NCI-H1436 treated with DMSO at 0.1 percent for 48 hours (cell line): ENCODE results near the gene SPEN.
"Not testable (repeated sequence)": the region's sequence is repeated elsewhere in the genome, so short reads cannot be mapped to it uniquely, and the experiment has no call there.

Experiments used
- DNase-seq: peaks from one replicate; lab custom pipeline; 2025; lab: John Stamatoyannopoulos, UW

The SPEN gene

DNA sequence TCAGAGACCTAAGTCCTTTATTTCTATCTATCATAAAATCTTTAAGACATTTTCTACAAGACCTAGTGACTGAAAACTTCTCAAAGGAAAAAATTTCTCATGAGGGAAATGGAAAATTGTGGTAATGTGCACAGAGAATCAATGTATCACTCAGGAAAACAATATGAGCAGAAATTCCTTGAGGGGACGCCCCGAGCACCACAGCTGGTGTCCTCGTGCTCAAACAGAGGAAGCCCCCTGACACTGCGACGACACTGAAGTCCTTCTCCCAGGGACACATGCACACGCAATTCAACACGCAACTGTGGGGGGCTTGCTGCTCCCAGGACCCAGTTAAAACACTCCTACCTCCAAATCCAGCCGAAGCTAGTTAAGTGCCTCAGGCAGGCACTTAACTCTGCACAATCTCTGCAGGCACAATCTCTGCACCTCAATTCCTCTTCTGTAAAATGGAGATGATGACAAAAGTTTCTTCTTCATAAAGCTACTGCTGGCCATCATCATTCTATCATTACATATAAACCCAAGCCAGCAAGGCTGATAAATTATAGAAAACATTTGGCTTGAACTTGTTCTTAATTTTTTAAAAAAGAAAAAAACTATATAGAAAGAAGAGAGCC, 112.4 kb downstream of the SPEN start:
- no peak for DNase-seq

DNA sequence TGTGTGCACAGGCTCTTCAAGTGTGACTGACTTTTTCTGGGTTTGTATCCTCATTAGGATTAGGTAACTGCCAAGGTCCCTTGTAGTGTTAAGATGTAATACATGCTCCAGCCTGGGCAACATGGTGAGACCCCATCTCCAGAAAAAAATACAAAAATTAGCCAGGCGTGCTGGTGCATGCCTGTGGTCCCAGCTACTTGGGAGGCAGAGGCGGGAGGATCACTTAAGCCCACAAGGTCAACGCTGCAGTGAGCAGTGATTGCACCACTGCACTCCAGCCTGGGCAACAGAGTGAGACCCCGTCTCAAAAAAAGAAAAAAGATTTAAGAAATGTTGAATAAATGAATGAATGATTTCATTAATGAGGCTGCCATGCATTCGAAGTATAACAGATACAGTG, 113.3 kb downstream of the SPEN start:
- DNase-seq = no peak

DNA sequence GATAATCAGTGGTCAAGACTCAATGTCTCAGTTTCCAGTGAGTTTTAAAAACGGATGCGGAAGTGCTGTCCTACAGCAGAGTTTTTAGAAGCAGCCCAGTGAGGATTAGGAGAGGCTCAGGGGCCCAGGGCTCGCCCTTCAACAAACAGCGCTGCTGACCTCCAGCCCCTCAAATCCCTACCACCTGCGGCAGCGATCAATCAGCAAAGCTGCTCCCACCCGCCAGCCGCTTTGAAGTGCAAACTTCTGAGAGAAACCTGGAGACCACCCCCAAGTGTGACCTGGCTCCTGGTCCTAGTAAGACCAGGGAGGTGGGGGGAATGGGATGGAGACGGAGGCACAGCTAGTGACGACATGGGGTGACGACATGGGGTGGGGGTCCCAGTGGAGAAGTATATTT, 114.0 kb downstream of the SPEN start:
- DNase-seq = no peak

- DNase-seq = no peak
These were observed 114.7 kb downstream of the SPEN start for GRCh38 chr1:15962176-15962575.

GRCh38 chr1:15962671-15963362, 115.3 kb downstream of the SPEN start:
- no peak for DNase-seq

DNA sequence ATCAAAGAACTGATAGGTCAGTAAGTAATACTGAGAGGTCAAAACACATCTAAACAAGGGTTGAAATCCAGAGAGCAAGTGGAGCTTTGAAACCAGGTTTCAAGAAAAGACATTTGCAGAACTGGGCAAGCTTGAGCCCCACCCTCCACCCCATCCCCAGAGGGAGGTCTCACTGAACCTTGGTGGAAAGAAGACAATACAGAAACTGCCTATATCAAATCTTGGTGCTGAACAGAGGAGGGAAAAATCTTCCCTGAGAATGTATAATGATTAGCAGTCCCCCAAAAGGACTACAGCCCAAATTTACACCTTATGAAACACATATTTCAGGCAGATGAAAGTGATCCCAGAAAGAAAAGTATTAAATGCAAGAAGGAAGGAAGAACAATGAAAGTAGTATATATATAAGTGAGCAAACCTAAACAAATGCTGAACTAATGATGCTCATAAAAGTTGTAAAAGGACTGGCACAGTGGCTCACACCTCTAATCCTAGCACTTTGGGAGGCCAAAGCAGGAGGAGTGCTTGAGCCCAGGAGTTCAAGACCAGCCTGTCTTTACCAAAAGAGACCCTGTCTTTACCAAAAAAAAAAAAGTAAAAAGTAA, 116.0 kb downstream of the SPEN start:
- DNase-seq = no peak

- no peak for DNase-seq
These were observed 116.6 kb downstream of the SPEN start for GRCh38 chr1:15963968-15964648.

DNA sequence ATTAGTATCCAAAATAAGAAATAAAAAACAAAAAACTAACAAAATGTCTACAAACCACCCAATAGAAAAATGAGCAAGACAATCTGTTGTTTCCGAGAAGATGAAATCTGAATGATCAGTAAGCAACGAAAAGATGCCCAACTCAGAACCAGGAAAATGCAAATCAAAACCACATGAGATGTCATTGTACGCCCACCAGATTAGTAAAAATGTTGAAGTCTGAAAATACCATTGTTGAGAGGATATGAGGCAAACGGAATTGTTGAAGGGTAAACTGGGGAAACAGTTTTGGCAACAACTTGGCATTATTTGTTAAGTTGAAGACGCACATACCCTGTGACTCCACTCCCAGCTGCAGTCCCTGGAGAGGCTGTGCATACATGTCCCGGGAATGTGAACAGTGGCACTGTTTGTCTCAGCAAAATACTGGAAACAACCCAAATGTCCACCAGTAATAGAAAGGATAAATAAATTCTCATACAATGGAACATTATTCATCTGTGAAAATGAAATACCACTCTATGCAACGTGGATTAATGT, 117.8 kb downstream of the SPEN start:
- no peak for DNase-seq

GRCh38 chr1:15966081-15966955, 118.8 kb downstream of the SPEN start:
- no peak for DNase-seq

DNA sequence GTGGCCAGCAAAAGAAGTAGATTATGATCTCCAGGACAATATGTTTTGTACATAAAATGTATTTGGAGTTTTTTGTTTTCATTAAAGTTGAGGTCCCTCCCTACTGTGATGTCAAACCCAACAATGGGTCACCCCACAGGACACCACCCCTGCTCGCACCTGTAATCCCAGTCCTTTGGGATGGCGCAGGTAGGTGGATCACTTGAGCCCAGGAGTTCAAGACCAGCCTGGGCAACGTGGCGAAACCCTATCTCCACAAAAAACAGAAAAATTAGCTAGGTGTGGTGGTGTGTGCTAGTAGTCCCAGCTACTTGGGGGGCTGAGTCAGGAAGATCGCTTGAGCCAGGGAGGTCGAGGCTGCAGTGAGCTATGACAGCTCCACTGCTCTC, 119.4 kb downstream of the SPEN start:
- DNase-seq = no peak

DNA sequence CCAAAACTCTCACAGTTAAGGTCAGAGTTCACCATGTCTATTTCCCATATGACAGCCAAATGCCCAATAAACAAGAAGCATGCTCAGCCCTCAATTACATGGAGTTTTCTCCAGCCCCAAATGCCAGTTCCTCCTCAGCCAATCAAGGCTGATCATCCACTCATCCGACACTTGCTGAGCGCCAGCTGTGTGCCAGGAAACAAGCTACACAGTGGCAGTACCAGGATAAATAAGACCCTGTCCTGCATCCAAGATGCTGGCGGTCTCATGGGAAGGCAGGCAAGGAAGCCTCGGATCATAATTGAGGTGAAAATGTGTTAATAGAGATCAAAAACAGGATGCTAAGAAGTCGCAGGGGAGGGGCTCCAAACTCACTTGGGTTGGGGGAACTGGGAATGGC, 120.7 kb downstream of the SPEN start:
- DNase-seq = no peak

GRCh38 chr1:15969321-15969880, 121.9 kb downstream of the SPEN start:
- DNase-seq = no peak

DNA sequence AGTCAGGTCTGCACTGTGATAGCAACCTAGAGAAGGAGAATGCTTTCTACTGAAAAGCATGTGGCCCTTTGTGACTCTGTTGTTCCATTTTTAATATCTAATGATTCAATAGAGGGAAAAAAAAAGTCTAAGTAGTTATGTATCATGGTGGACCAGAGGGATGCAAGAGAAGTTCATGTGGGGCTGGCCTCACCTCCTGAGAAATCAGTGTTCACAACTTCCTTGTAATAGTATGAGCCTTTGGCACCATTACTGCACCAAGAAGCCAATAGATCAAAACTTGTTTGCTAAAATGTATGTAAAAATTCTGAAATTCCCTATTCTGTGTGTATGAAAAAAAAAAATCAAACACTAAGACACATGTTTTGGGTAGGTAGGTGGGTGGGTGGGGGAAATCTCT, 123.4 kb downstream of the SPEN start:
- no peak for DNase-seq

DNA sequence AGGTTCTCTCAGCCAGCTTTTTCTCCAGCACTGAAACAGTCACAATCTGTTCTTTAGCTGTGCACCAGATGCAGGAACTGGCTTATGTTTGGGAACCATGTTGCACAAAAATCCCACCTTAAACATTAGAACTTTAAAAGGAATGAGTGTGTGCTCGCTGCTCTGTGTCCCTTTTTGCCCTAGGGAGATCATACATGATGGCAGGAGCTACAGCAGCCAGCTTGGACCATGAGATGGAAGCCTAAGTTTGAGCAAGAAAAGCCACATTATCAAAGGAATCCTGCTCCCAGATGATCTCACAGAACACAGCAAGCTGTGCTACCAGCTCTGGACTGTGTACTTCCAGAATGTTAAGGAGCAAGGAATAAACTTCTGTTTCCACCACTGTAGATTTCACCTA, 124.9 kb downstream of the SPEN start:
- DNase-seq = no peak

GRCh38 chr1:15973772-15974171, 126.3 kb downstream of the SPEN start:
- DNase-seq = no peak

DNA sequence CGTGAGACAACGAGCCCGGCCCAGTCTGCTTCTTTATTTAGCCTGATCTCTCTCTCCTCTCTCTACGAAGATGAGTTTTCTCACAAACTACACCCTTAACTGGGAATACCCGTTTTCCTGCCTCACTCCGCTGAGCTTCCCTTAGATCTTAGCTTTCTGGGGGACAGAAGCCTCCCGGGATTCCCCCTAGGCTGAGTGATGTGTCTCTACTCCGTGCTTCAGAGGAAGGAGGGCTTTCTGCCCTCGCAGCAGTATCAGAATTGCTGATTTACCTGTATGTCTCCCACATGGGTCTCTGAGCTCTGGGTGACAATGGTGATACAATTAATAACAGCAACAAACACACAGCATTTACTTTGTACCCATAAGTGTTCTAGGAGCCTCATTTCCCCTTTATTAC, 127.3 kb downstream of the SPEN start:
- DNase-seq = no peak

DNA sequence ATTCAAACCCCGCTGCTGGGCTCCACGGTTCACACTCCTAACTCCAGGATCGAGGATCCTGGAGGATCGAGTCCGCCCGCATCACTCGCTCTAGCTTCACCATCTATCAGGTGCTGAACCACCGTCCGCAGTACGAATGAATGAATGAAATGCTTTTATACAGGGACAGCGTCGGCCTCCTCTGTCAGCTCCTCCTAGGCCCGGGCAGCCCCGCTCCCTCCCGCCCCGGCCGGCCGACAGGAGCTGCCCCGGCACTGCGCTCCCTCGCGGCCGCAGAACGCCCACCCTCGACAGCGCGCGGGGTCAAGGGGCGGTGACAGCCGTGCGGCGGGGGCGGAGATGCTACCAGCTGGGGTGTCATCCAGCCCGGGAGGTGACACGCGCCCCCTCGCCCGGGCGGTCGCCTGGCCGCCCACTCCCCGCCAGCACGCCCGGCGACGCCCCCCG, 127.9 kb downstream of the SPEN start:
- DNase-seq = no peak

- DNase-seq = peak; percentile 51
These were observed 128.5 kb downstream of the SPEN start, which contains the start of gene ZBTB17 for GRCh38 chr1:15975805-15976680. TSS of gene ZBTB17 (minus strand) at chr1:15976101. CDS start at chr1:15948495, 27,606 bp downstream.

GRCh38 chr1:15977947-15978346, 130.4 kb downstream of the SPEN start:
- not testable (repeated sequence) for DNase-seq

DNA sequence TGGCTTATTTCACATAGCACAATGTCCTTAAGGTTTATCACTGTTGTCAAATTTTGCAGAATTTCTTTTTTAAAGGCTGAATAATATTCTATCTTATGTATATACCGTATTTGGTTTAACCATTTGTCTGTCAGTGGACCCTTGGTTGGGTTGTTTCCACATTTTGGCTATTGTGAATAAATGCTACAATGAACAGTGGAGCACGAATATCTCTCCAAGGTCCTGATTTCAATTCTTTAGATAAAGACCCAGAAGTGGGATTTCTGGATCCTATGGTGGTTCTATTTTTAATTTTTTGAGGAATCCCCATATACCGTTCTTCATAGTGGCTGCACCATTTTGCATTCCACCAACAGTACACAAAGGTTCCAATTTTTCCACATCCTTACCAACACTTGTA, 134.2 kb downstream of the SPEN start:
- no peak for DNase-seq
